Smooth muscle cell (in vitro differentiated cells): ENCODE results near the gene CD14. TPM values are rescaled to one million over a fixed set of nuclear protein-coding genes. Genes with fewer than 3 reads are reported as not detected.

ENCODE experiments used
- DNase-seq: peaks from one replicate; lab custom pipeline; 2025; ENCODE audit not compliant: unreplicated experiment; lab: John Stamatoyannopoulos, UW
- H2AFZ ChIP-seq: fragments of 200-600 bp; sonication (generic); 2 replicates; pipeline ENCODE4 v1.6.0; 2016; ENCODE audit warnings: antibody characterized with exemption, low read depth, mild to moderate bottlenecking
- H3F3A ChIP-seq: fragments of 200-600 bp; sonication (generic); 2 replicates; pipeline ENCODE4 v1.6.0; 2017; ENCODE audit warnings: antibody characterized with exemption, low read depth
- H3K27ac ChIP-seq: fragments of 200-600 bp; sonication (generic); 2 replicates; pipeline ENCODE4 v1.5.1; 2016; ENCODE audit warnings: low read depth, mild to moderate bottlenecking
- H3K27me3 ChIP-seq: fragments of 200-600 bp; sonication (generic); 2 replicates; pipeline ENCODE4 v1.6.1; 2016; ENCODE audit warnings: low read depth, mild to moderate bottlenecking
- H3K36me3 ChIP-seq: fragments of 200-600 bp; sonication (generic); 2 replicates; pipeline ENCODE4 v1.5.1; 2016; ENCODE audit warnings: low read depth
- H3K4me1 ChIP-seq: fragments of 200-600 bp; sonication (generic); 2 replicates; pipeline ENCODE4 v1.5.1; 2016; ENCODE audit warnings: low read depth
- H3K4me2 ChIP-seq: fragments of 200-600 bp; sonication (generic); 2 replicates; pipeline ENCODE4 v1.6.0; 2016; ENCODE audit warnings: mild to moderate bottlenecking
- H3K4me3 ChIP-seq: fragments of 200-600 bp; sonication (generic); 2 replicates; pipeline ENCODE4 v1.5.1; 2016; ENCODE audit warnings: mild to moderate bottlenecking
- H3K79me2 ChIP-seq: fragments of 200-600 bp; sonication (generic); 2 replicates; pipeline ENCODE4 v1.6.0; 2016; ENCODE audit warnings: low read depth, mild to moderate bottlenecking
- H3K9ac ChIP-seq: fragments of 200-600 bp; sonication (generic); 2 replicates; pipeline ENCODE4 v1.6.0; 2016; ENCODE audit warnings: low read depth
- H3K9me3 ChIP-seq: fragments of 200-600 bp; sonication (generic); replicated peaks from 2 replicates; pipeline ENCODE4 v1.5.1; 2016; ENCODE audit warnings: low read depth
- H4K20me1 ChIP-seq: fragments of 200-600 bp; sonication (generic); 2 replicates; pipeline ENCODE4 v1.6.0; 2016; ENCODE audit warnings: low read depth
- CTCF ChIP-seq: fragments of 200-600 bp; sonication (generic); IDR thresholded peaks from 2 replicates; pipeline ENCODE4 v1.5.1; 2017; ENCODE audit warnings: borderline replicate concordance, mild to moderate bottlenecking, antibody characterized with exemption; ENCODE audit not compliant: insufficient read depth, poor library complexity, severe bottlenecking
- WGBS: methylation state at CpG from one replicate; pipeline ENCODE4 v1.1.7; 2016; ENCODE audit warnings: low lambda C conversion rate; 5-methylcytosine and 5-hydroxymethylcytosine counted together
- microRNA-seq: library from miRNA; unstranded; fragments of <30 nt; microRNA quantifications from one replicate; pipeline ENCODE4, GENCODE V29; 2016; ENCODE audit warnings: borderline number of aligned reads
- polyA plus RNA-seq: library from polyadenylated mRNA; unstranded; fragments of >200 nt; fragmentation: Nextera tagmentation; extraction: Ambion mirVana; gene quantifications from 2 replicates; pipeline ENCODE4 v1.2.1, GENCODE V29; 2016
- total RNA-seq: library from RNA; depleted of rRNA; stranded (reverse); fragments of >200 nt; gene quantifications from 2 replicates; pipeline ENCODE4 v1.2.3, GENCODE V29; 2014

The CD14 gene
- total and polyA plus RNA-seq, 2 experiments from 2014 or later, result 0.54 to 0.69 TPM

GRCh38 chr5:140590861-140591260, 42.1 kb downstream of the CD14 start:
- peaks cover 5% of the 10 kb centered on the region for H3F3A ChIP-seq
- no peak overlapping the region for H2AFZ ChIP-seq
- H3K9me3 ChIP-seq, result no peaks in the 10 kb centered on the region
- no peak for DNase-seq
- H4K20me1 ChIP-seq, result no peaks in the 10 kb centered on the region
- H3K36me3 ChIP-seq, result no peaks in the 10 kb centered on the region
- no peaks in the 10 kb centered on the region for H3K79me2 ChIP-seq
- no peak for TF ChIP-seq CTCF
- WGBS, result 92% methylated on average over 7 of the region's 7 CpGs
- no peak overlapping the region for H3K4me2 ChIP-seq
- H3K4me3 ChIP-seq, result no peak overlapping the region
- no peak overlapping the region for H3K9ac ChIP-seq
- H3K4me1 ChIP-seq, result peaks cover 2% of the 10 kb centered on the region
- H3K27me3 ChIP-seq, result no peaks in the 10 kb centered on the region
- no peak overlapping the region for H3K27ac ChIP-seq

DNA sequence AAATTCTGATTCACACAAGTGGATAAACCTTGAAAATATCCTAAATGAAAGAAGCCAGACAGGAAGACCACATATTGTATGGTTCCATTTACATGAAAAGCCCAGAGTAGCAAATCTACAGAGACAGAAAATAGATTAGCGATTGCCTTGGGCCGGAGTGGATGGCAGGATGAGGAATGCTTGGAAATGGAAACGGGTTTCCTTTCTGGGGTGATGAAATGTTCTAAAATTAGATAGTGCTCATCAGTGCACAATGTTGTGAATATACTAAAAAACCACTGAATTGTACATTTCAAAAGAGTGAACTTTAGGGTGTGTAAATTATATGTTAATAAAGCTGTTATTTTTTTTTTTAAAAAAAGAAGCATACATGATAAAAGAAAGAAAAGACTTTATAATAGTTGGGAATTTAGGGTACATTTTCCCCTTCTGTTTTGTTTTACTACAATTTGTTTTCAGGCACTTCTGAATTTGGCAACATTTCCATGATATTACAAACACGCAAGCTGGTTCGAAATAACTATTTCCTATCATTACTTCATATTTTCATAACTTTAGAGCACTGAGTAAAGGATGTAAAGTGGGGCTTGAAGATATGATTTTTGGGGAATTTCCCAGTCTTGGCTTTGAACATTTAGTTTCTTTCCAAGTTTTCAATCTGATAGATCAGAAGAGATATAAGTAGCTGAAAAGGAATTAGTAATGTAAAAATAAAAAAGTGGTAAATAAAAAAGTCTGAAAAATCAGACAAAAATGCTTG, 44.5 kb downstream of the CD14 start:
- no peak for DNase-seq
- peaks cover 5% of the 10 kb centered on the region for H3F3A ChIP-seq
- 69% methylated on average over 5 of the region's 5 CpGs for WGBS
- no peaks in the 10 kb centered on the region for H4K20me1 ChIP-seq
- H3K9ac ChIP-seq, result peak overlapping the region; percentile 14
- no peak for TF ChIP-seq CTCF
- H3K79me2 ChIP-seq, result no peaks in the 10 kb centered on the region
- H3K4me1 ChIP-seq, result peaks cover 2% of the 10 kb centered on the region
- H3K36me3 ChIP-seq, result no peaks in the 10 kb centered on the region
- H3K4me3 ChIP-seq, result no peak overlapping the region
- H3K27ac ChIP-seq, result peak overlapping the region; percentile 54
- no peak overlapping the region for H2AFZ ChIP-seq
- H3K4me2 ChIP-seq, result peak overlapping the region; percentile 12
- H3K27me3 ChIP-seq, result no peaks in the 10 kb centered on the region
- no peaks in the 10 kb centered on the region for H3K9me3 ChIP-seq

- DNase-seq, result no peak
- no peak overlapping the region for H3K27ac ChIP-seq
- no peak for TF ChIP-seq CTCF
These were observed 45.5 kb downstream of the CD14 start for GRCh38 chr5:140587495-140587894.

More at GRCh38 chr5:140587495-140587894, 45.5 kb downstream of the CD14 start:
- H3K27me3 ChIP-seq, result no peaks in the 10 kb centered on the region
- peaks cover 2% of the 10 kb centered on the region for H3K4me1 ChIP-seq
- H3K4me3 ChIP-seq, result no peak overlapping the region
- H3K9me3 ChIP-seq, result no peaks in the 10 kb centered on the region
- 93% methylated on average over 1 of the region's 1 CpG for whole genome bisulfite sequencing
- peaks cover 5% of the 10 kb centered on the region for H3F3A ChIP-seq
- no peaks in the 10 kb centered on the region for H3K36me3 ChIP-seq
- no peaks in the 10 kb centered on the region for H3K79me2 ChIP-seq
- H3K4me2 ChIP-seq, result no peak overlapping the region
- no peak overlapping the region for H3K9ac ChIP-seq
- no peaks in the 10 kb centered on the region for H4K20me1 ChIP-seq
- H2AFZ ChIP-seq, result no peak overlapping the region

Small RNA genes lying within 50 kb of the gene (microRNA-seq; reads per million reads assigned to microRNA genes)
- gene MIR3655, result not detected

Other genes with a start within 250 kb of the CD14 start
- 45.7 and 56.1 TPM in 2 replicates for gene ANKHD1, start 231.3 kb downstream of the CD14 start, total RNA-seq
- 37.9 and 50.0 TPM in 2 replicates for gene ANKHD1, start 231.3 kb downstream of the CD14 start, polyA plus RNA-seq
- not detected in 2 replicates for gene EIF4EBP3, start 85.5 kb downstream of the CD14 start, total RNA-seq
- 3.4 and 4.1 TPM in 2 replicates for gene EIF4EBP3, start 85.5 kb downstream of the CD14 start, polyA plus RNA-seq
- 44.6 and 61.4 TPM in 2 replicates for gene SRA1, start 75.7 kb downstream of the CD14 start, total RNA-seq
- gene SRA1, start 75.7 kb downstream of the CD14 start, polyA plus RNA-seq, result 144 and 146 TPM in 2 replicates
- 11.5 and 19.0 TPM in 2 replicates for gene APBB3, start 68.6 kb downstream of the CD14 start, total RNA-seq
- 18.8 and 28.3 TPM in 2 replicates for gene APBB3, start 68.6 kb downstream of the CD14 start, polyA plus RNA-seq
- 38.1 and 42.7 TPM in 2 replicates for gene SLC35A4, start 68.3 kb downstream of the CD14 start, total RNA-seq
- 75.4 and 82.9 TPM in 2 replicates for gene SLC35A4, start 68.3 kb downstream of the CD14 start, polyA plus RNA-seq
- gene TMCO6, start 6.3 kb upstream of the CD14 start, total RNA-seq, result 3.3 and 11.4 TPM in 2 replicates
- gene TMCO6, start 6.3 kb upstream of the CD14 start, polyA plus RNA-seq, result 4.4 and 5.9 TPM in 2 replicates
- 24.3 and 63.0 TPM in 2 replicates for gene NDUFA2, start 14.5 kb upstream of the CD14 start, total RNA-seq
- gene NDUFA2, start 14.5 kb upstream of the CD14 start, polyA plus RNA-seq, result 120 and 126 TPM in 2 replicates
- 85.1 and 87.5 TPM in 2 replicates for gene IK, start 14.7 kb upstream of the CD14 start, total RNA-seq
- 77.6 and 79.3 TPM in 2 replicates for gene IK, start 14.7 kb upstream of the CD14 start, polyA plus RNA-seq
- gene WDR55, start 31.7 kb upstream of the CD14 start, total RNA-seq, result 11.2 and 14.2 TPM in 2 replicates
- gene WDR55, start 31.7 kb upstream of the CD14 start, polyA plus RNA-seq, result 20.6 and 23.6 TPM in 2 replicates
- 0.27 and 2.2 TPM in 2 replicates for gene DND1, start 40.4 kb upstream of the CD14 start, total RNA-seq
- 0.31 and 0.64 TPM in 2 replicates for gene DND1, start 40.4 kb upstream of the CD14 start, polyA plus RNA-seq
- 29.4 and 54.5 TPM in 2 replicates for gene HARS1, start 58.2 kb upstream of the CD14 start, total RNA-seq
- gene HARS1, start 58.2 kb upstream of the CD14 start, polyA plus RNA-seq, result 72.1 and 83.8 TPM in 2 replicates
- gene HARS2, start 58.3 kb upstream of the CD14 start, total RNA-seq, result 15.3 and 19.3 TPM in 2 replicates
- gene HARS2, start 58.3 kb upstream of the CD14 start, polyA plus RNA-seq, result 24.3 and 25.7 TPM in 2 replicates
- gene ZMAT2, start 67.3 kb upstream of the CD14 start, total RNA-seq, result 32.9 and 39.7 TPM in 2 replicates
- gene ZMAT2, start 67.3 kb upstream of the CD14 start, polyA plus RNA-seq, result 34.6 and 37.2 TPM in 2 replicates
- 0.04 TPM in 1 of 2 replicates, not detected in the other for gene PCDHA1, start 153.0 kb upstream of the CD14 start, total RNA-seq
- not detected in 2 replicates for gene PCDHA1, start 153.0 kb upstream of the CD14 start, polyA plus RNA-seq
- gene PCDHA2, start 161.7 kb upstream of the CD14 start, total RNA-seq, result 3.0 and 4.7 TPM in 2 replicates
- gene PCDHA2, start 161.7 kb upstream of the CD14 start, polyA plus RNA-seq, result 2.5 and 2.7 TPM in 2 replicates
- gene PCDHA3, start 167.9 kb upstream of the CD14 start, total RNA-seq, result 3.2 and 3.9 TPM in 2 replicates
- gene PCDHA3, start 167.9 kb upstream of the CD14 start, polyA plus RNA-seq, result 0.47 and 0.89 TPM in 2 replicates
- gene PCDHA4, start 173.9 kb upstream of the CD14 start, total RNA-seq, result 7.1 and 10.8 TPM in 2 replicates
- 4.1 and 5.0 TPM in 2 replicates for gene PCDHA4, start 173.9 kb upstream of the CD14 start, polyA plus RNA-seq
- gene PCDHA5, start 188.4 kb upstream of the CD14 start, total RNA-seq, result 0.31 and 1.7 TPM in 2 replicates
- gene PCDHA5, start 188.4 kb upstream of the CD14 start, polyA plus RNA-seq, result 0.05 and 0.14 TPM in 2 replicates
- gene PCDHA6, start 194.8 kb upstream of the CD14 start, total RNA-seq, result 1.2 and 2.4 TPM in 2 replicates
- gene PCDHA6, start 194.8 kb upstream of the CD14 start, polyA plus RNA-seq, result 0.17 and 0.22 TPM in 2 replicates
- gene PCDHA7, start 201.1 kb upstream of the CD14 start, total RNA-seq, result 2.4 and 3.1 TPM in 2 replicates
- gene PCDHA7, start 201.1 kb upstream of the CD14 start, polyA plus RNA-seq, result 0.37 and 1.0 TPM in 2 replicates
- 0.40 and 0.94 TPM in 2 replicates for gene PCDHA8, start 208.0 kb upstream of the CD14 start, total RNA-seq
- 0.40 and 0.45 TPM in 2 replicates for gene PCDHA8, start 208.0 kb upstream of the CD14 start, polyA plus RNA-seq
- gene PCDHA9, start 215.2 kb upstream of the CD14 start, total RNA-seq, result 1.7 and 2.1 TPM in 2 replicates
- 0.27 and 0.43 TPM in 2 replicates for gene PCDHA9, start 215.2 kb upstream of the CD14 start, polyA plus RNA-seq
- 16.1 and 19.6 TPM in 2 replicates for gene PCDHA10, start 222.7 kb upstream of the CD14 start, total RNA-seq
- 9.0 and 10.1 TPM in 2 replicates for gene PCDHA10, start 222.7 kb upstream of the CD14 start, polyA plus RNA-seq
- 2.1 and 3.8 TPM in 2 replicates for gene PCDHA11, start 235.8 kb upstream of the CD14 start, total RNA-seq
- 1.6 and 3.0 TPM in 2 replicates for gene PCDHA11, start 235.8 kb upstream of the CD14 start, polyA plus RNA-seq
- 7.3 and 9.6 TPM in 2 replicates for gene PCDHA12, start 242.1 kb upstream of the CD14 start, total RNA-seq
- 2.2 and 2.9 TPM in 2 replicates for gene PCDHA12, start 242.1 kb upstream of the CD14 start, polyA plus RNA-seq
- 0.99 and 2.5 TPM in 2 replicates for gene PCDHA13, start 248.9 kb upstream of the CD14 start, total RNA-seq
- gene PCDHA13, start 248.9 kb upstream of the CD14 start, polyA plus RNA-seq, result 0.30 and 1.3 TPM in 2 replicates